Measurements from ENCODE around the gene PIK3R5. TPM values are rescaled to one million over a fixed set of nuclear protein-coding genes. Genes with fewer than 3 reads are reported as not detected.

The PIK3R5 gene
- total RNA-seq, 1 donor from 2014 or later = 34.2 TPM

DNA sequence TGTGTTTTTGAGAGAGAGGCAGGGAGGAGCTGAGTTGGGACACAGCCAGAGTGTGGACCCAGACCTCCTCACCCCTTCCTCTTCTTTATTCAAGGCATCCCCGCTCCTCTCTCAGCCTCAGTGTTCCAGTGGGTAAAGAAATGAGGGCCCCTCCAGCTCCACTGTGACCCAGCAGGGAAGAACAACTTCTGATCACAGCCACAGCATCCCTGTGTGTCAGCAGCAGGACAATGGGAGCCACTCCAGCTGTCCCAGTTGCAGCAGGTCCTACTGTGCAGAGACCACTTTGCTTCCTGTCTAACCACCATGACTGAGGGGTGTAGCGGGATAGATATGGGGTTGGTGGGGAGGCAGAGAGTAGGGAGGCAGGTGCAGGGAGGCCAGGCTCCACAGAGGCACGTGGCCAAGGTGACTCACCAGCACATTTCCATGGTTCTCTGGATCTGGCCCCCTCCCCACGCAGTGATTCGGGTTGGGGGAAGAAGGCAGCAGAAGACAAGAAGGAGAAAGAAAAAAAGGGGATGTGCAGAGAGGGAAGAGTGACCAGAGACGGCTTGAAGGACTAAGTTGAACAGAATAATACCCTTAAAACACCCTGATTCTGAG lies 24.5 kb downstream of the PIK3R5 start:
- Mint-ChIP-seq H3K36me3 (ENCODE audit: low read depth) (peaks cover 41% of the 10 kb centered on the region), H3K4me3 (peak overlapping the region; percentile 51), H3K9me3 (peaks cover 4% of the 10 kb centered on the region), H3K4me1 (peaks cover 73% of the 10 kb centered on the region), H3K27ac (peak overlapping the region; percentile 73), H3K27me3 (no peaks in the 10 kb centered on the region)
- ChIA-PET POLR2A (interaction anchor here (0.6 to 4.7 kb wide), 11 partner anchors 13 to 716 kb away, joined by 3 to 47 read pairs (median 10); partner anchors contain the start of gene PIK3R5), CTCF (interaction anchor here (1.0 kb wide), 1 partner anchor 57 kb away, joined by 3 read pairs; no protein-coding TSS in a partner anchor)
- ATAC-seq (ENCODE audit: low read depth) (no peak), DNase-seq (no peak)
- TF ChIP-seq, protein P1, sequence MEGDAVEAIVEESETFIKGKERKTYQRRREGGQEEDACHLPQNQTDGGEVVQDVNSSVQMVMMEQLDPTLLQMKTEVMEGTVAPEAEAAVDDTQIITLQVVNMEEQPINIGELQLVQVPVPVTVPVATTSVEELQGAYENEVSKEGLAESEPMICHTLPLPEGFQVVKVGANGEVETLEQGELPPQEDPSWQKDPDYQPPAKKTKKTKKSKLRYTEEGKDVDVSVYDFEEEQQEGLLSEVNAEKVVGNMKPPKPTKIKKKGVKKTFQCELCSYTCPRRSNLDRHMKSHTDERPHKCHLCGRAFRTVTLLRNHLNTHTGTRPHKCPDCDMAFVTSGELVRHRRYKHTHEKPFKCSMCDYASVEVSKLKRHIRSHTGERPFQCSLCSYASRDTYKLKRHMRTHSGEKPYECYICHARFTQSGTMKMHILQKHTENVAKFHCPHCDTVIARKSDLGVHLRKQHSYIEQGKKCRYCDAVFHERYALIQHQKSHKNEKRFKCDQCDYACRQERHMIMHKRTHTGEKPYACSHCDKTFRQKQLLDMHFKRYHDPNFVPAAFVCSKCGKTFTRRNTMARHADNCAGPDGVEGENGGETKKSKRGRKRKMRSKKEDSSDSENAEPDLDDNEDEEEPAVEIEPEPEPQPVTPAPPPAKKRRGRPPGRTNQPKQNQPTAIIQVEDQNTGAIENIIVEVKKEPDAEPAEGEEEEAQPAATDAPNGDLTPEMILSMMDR (IDR thresholded peaks at IDR 0.05) = no peak
- intact Hi-C loops (cut with micrococcal nuclease) = loop anchor here (1.0 to 2.0 kb wide), 3 partner anchors 24 to 42 kb away; partner anchors contain the start of gene PIK3R5

DNA sequence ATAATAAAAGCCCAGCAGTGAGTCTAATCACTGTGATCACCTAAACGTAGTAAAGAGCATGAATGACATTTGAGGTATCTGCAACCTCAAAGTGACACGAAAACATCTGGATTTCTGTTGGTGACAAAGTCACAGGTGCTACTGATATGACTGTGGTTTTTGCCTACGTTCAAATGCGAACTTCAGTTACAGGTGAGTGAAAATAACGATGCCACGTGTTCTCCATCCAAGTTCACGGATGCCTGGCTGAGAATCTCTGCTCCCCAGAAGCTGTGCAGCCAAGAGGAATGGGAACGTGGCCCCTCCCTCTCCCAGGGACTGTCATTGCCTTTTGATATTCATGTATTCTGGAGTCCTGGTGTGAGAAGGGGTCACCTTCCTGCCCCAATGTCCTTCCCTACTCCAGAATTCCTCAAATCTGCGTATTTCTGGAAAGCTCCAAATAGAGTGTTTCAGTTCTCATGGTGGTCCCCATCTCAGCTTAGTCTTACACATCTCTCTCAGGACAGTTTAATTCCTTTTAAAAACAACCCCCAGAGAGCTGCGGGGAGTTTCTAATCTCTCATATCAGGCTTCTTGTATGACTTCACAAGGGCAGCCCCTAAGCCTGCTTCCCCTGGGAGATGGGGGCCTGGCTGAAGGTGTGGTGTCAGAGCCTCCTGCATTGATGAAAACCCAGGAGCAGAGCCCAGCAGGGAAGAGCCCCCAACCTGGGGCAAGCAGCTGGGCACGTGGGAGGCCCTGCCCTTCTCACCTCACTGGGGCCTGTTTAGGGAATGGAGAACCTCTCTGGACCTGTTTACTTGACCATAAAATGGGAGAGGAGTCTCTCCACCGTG lies 25.8 kb downstream of the PIK3R5 start:
- intact Hi-C loops (cut with micrococcal nuclease) = loop anchor here (2.0 kb wide), 1 partner anchor 25 kb away; no protein-coding TSS in a partner anchor
- peaks cover 34% of the 10 kb centered on the region for H3K36me3 Mint-ChIP-seq (ENCODE audit: low read depth)
- ChIA-PET CTCF (no interaction called here), POLR2A (interaction anchor here (1.0 to 4.7 kb wide), 9 partner anchors 9 to 82 kb away, joined by 3 to 47 read pairs (median 10); partner anchors contain the start of gene PIK3R5)
- DNase-seq = no peak
- H3K9me3 Mint-ChIP-seq = peaks cover 4% of the 10 kb centered on the region
- peak overlapping the region; percentile 90 for H3K27ac Mint-ChIP-seq
- H3K4me1 Mint-ChIP-seq = peaks cover 78% of the 10 kb centered on the region
- peak overlapping the region; percentile 70 for H3K4me3 Mint-ChIP-seq
- peak; percentile 59 for ATAC-seq (ENCODE audit: low read depth)
- H3K27me3 Mint-ChIP-seq = no peaks in the 10 kb centered on the region
- TF ChIP-seq, protein P1 (IDR thresholded peaks at IDR 0.05) = no peak

DNA sequence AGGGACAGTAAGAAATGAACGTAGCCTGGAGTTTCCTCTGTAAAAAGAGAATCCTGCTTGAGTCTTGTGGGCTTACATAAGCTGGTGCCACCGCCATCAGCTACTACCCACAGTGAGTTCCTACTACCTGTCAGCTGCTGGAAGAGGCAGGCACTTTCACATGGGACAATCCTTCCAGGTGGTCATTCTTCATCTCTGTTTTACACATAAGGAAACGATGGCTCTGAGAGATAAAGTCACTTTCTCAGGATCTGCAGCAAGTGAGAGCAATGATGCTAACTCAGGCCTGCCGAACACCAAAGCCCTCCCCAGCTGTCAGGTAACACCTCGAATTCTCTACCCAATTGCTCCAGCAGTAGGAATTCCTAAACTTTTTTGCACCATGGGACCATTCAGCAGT lies 26.6 kb downstream of the PIK3R5 start:
- ChIA-PET POLR2A (interaction anchor here (1.6 to 4.7 kb wide), 2 partner anchors 23 to 26 kb away, joined by 11 to 47 read pairs; partner anchors contain the start of gene PIK3R5), CTCF (no interaction called here)
- Mint-ChIP-seq H3K36me3 (ENCODE audit: low read depth) (peaks cover 27% of the 10 kb centered on the region), H3K9me3 (peaks cover 4% of the 10 kb centered on the region), H3K27ac (peak overlapping the region; percentile 90), H3K4me1 (peaks cover 79% of the 10 kb centered on the region), H3K4me3 (peak overlapping the region; percentile 70), H3K27me3 (no peaks in the 10 kb centered on the region)
- intact Hi-C loops (cut with micrococcal nuclease) = no loop called here
- TF ChIP-seq, protein P1 (IDR thresholded peaks at IDR 0.05) = no peak
- ATAC-seq (ENCODE audit: low read depth) (no peak), DNase-seq (no peak)

DNA sequence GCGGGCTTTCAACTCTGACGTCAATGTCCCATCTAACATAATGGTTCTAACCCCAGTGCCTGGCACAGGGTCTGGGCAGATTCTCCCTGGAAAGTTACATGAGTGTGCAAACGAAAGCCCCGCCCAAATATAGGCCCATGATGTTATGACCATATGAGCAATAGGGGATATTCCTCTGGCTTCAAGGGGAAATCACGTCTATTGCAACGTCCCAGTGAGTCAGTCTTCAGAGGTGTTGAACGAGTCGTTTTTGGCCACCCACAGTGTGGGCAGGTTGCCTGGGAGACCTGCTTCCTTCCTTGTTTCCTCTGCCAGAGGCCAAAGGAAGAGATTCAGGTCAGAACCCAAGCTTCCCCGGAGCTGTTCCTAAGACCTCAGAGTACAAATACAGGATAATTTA lies 30.3 kb downstream of the PIK3R5 start:
- Mint-ChIP-seq H3K9me3 (peaks cover 10% of the 10 kb centered on the region), H3K27me3 (no peaks in the 10 kb centered on the region), H3K4me3 (peak overlapping the region; percentile 50), H3K36me3 (ENCODE audit: low read depth) (peaks cover 39% of the 10 kb centered on the region), H3K27ac (peak overlapping the region; percentile 81), H3K4me1 (peaks cover 57% of the 10 kb centered on the region)
- intact Hi-C loops (cut with micrococcal nuclease) = no loop called here
- ChIA-PET CTCF (no interaction called here), POLR2A (interaction anchor here (0.6 to 1.5 kb wide), 5 partner anchors 13 to 34 kb away, joined by 3 to 4 read pairs (median 4); partner anchors contain the start of gene PIK3R5)
- DNase-seq (no peak), ATAC-seq (ENCODE audit: low read depth) (peak; percentile 75)
- TF ChIP-seq, protein P1 (IDR thresholded peaks at IDR 0.05) = no peak

DNA sequence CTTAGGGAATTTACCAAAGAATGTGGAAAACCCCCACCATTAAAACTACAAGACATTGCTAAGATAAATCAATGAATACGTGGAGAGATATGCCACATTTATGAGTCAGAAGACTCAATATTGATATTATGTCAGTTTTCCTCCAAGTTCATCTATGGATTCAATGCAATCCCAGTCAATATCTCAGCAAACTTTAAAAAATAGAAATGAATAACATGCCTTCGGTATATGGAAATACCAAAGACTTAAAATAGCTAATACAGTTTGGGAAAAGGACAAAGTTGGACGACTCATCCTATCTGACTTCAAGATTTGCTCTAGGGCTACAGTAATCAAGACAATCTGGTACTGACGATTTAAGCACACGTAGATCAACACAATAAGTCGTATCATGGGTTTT lies 31.2 kb downstream of the PIK3R5 start:
- Mint-ChIP-seq H3K4me1 (peaks cover 48% of the 10 kb centered on the region), H3K4me3 (no peak overlapping the region), H3K36me3 (ENCODE audit: low read depth) (peaks cover 46% of the 10 kb centered on the region), H3K27ac (peak overlapping the region; percentile 81), H3K27me3 (no peaks in the 10 kb centered on the region), H3K9me3 (peaks cover 16% of the 10 kb centered on the region)
- no peak for DNase-seq
- ChIA-PET POLR2A (interaction anchor here (1.4 to 1.5 kb wide), 2 partner anchors 19 to 31 kb away, joined by 4 read pairs; partner anchors contain the start of gene PIK3R5), CTCF (no interaction called here)
- intact Hi-C loops (cut with micrococcal nuclease) = no loop called here
- TF ChIP-seq, protein P1 (IDR thresholded peaks at IDR 0.05) = no peak
- ATAC-seq (ENCODE audit: low read depth) = no peak
